Hippocampal formation (tissue), 2 donors: ENCODE measurements around the gene FLYWCH2.

Experiments used
- DNase-seq, 2 donors: peaks; one replicate each; lab custom pipeline; 2025; lab: John Stamatoyannopoulos, UW

Gene FLYWCH2

GRCh38 chr16:2882650-2883457, at the start of gene FLYWCH2:
Gene FLYWCH2 (plus strand): TSS chr16:2883215. CDS start chr16:2896450, 13,235 bp downstream.
- DNase-seq, result peak; percentile 96 to 97

- DNase-seq, result no peak
Measured at GRCh38 chr16:2833776-2834175, 49.2 kb upstream of the FLYWCH2 start.

GRCh38 chr16:2834968-2835367, 48.0 kb upstream of the FLYWCH2 start:
- DNase-seq, result no peak

GRCh38 chr16:2835638-2836493, 47.1 kb upstream of the FLYWCH2 start:
- no peak for DNase-seq

- no peak for DNase-seq
Measured at GRCh38 chr16:2836646-2837508, 46.1 kb upstream of the FLYWCH2 start.

GRCh38 chr16:2838928-2839327, 44.1 kb upstream of the FLYWCH2 start:
- peak; percentile 51 to 53 for DNase-seq

GRCh38 chr16:2839650-2840450, 43.2 kb upstream of the FLYWCH2 start:
- DNase-seq, result no peak

GRCh38 chr16:2840914-2841313, 42.1 kb upstream of the FLYWCH2 start:
- DNase-seq, result no peak

GRCh38 chr16:2841606-2842339, 41.2 kb upstream of the FLYWCH2 start:
- DNase-seq, result no peak

GRCh38 chr16:2842340-2843000, 40.5 kb upstream of the FLYWCH2 start:
- no peak for DNase-seq

GRCh38 chr16:2843526-2843925, 39.5 kb upstream of the FLYWCH2 start:
- DNase-seq, result no peak

GRCh38 chr16:2845116-2845515, 37.9 kb upstream of the FLYWCH2 start:
- no peak for DNase-seq

GRCh38 chr16:2846511-2847310, 36.3 kb upstream of the FLYWCH2 start:
- DNase-seq, result no peak

GRCh38 chr16:2848933-2849725, 33.9 kb upstream of the FLYWCH2 start:
- DNase-seq, result no peak

- DNase-seq, result no peak
Measured at GRCh38 chr16:2852003-2852730, 30.8 kb upstream of the FLYWCH2 start.

- no peak for DNase-seq
Measured at GRCh38 chr16:2852731-2853507, 30.1 kb upstream of the FLYWCH2 start.
